Lung (tissue), 12 donors: ENCODE measurements around the gene FGR. TPM values are rescaled to one million over a fixed set of nuclear protein-coding genes. Genes with fewer than 3 reads are reported as not detected.
A peak's percentile ranks its signal among the peaks of the same experiment; 100 is the strongest.

ENCODE experiments used
- ATAC-seq: fragments of 200-7000 bp; cut with Tn5 transposase; one replicate; pipeline ENCODE4 v1.9.1; 2020; ENCODE audit warnings: moderate number of reproducible peaks; ENCODE audit not compliant: insufficient read depth, low FRiP score
- DNase-seq, 3 donors: peaks; one replicate each; pipeline ENCODE4 v3.0.0-alpha.2; 2013 to 2017
- H3K27ac ChIP-seq, 2 donors: one replicate each; pipeline ENCODE4 v1.5.1; 2013; ENCODE audit warnings: mild to moderate bottlenecking in 2 of 2, moderate library complexity in 2 of 2, control low read depth in 1 of 2, inconsistent platforms in 1 of 2, low read depth in 1 of 2, low read length in 1 of 2
- H3K27me3 ChIP-seq, 3 donors: one replicate each; pipeline ENCODE4 v1.5.1; 2013; ENCODE audit warnings: low read length in 2 of 3; ENCODE audit not compliant: control insufficient read depth in 3 of 3, insufficient read depth in 3 of 3
- H3K36me3 ChIP-seq, 4 donors: one replicate each; pipeline ENCODE4 v1.5.1; 2013; ENCODE audit warnings: low read length in 4 of 4, mild to moderate bottlenecking in 1 of 4, moderate library complexity in 1 of 4; ENCODE audit not compliant: control insufficient read depth in 4 of 4, insufficient read depth in 4 of 4
- H3K4me1 ChIP-seq, 5 donors: one replicate each; pipeline ENCODE4 v1.5.1; 2013; ENCODE audit warnings: low read length in 5 of 5, mild to moderate bottlenecking in 2 of 5, moderate library complexity in 1 of 5; ENCODE audit not compliant: control insufficient read depth in 5 of 5, insufficient read depth in 5 of 5
- H3K4me3 ChIP-seq: one replicate; pipeline ENCODE4 v1.5.1; 2013; ENCODE audit warnings: mild to moderate bottlenecking, control low read depth, moderate library complexity
- H3K9ac ChIP-seq, 2 donors: one replicate each; pipeline ENCODE4 v1.5.1; 2013; ENCODE audit warnings: low read length in 2 of 2, control low read depth in 1 of 2; ENCODE audit not compliant: insufficient read depth in 1 of 2
- H3K9me3 ChIP-seq, 4 donors: one replicate each; pipeline ENCODE4 v1.5.1; 2013; ENCODE audit warnings: low read length in 3 of 4, mild to moderate bottlenecking in 1 of 4, moderate library complexity in 1 of 4; ENCODE audit not compliant: control insufficient read depth in 4 of 4, insufficient read depth in 3 of 4
- CTCF ChIP-seq: IDR thresholded peaks from 2 replicates; pipeline ENCODE4 v1.5.1; 2012; ENCODE audit warnings: mild to moderate bottlenecking; ENCODE audit errors: control extremely low read depth, extremely low read depth
- WGBS, 2 donors: extraction: QIAGEN DNeasy Blood & Tissue Kit; methylation state at CpG; one replicate each; pipeline ENCODE4 v1.1.7; 2013; 5-methylcytosine and 5-hydroxymethylcytosine counted together
- polyA plus RNA-seq, 2 donors: library from polyadenylated mRNA; stranded (reverse); fragments of 200-250 nt; gene quantifications; one replicate each; pipeline ENCODE4 v1.2.1, GENCODE V29; 2013
- total RNA-seq, 2 donors: library from RNA; depleted of rRNA in 1 of 2; stranded (reverse); fragments of >200 nt in 1 of 2; gene quantifications; one replicate each; pipeline ENCODE4 v1.2.1, GENCODE V29; 2014 to 2021
- donor health status: control.
- donor health status: control.
- donor health status: Bipolar disorder and iron deficiency.
- donor health status: healthy.
- donor health status: DM: yes; HTN: yes; CAD: no.

The FGR gene
- total and polyA plus RNA-seq, 4 donors = 26.6 to 403 (median 111) TPM

- DNase-seq (peak; percentile 85 to 91 (median 88)), ATAC-seq (peak; percentile 76)
- 6 to 10% methylated on average over 48 to 77 of the region's 78 CpGs for WGBS, 2 donors
- TF ChIP-seq CTCF = no peak
- H3K4me1 ChIP-seq = peaks cover 0 to 19% (median 7%) of the 10 kb centered on the region in 5 donors
- no peaks in the 10 kb centered on the region for H3K9me3 ChIP-seq
- no peaks in the 10 kb centered on the region for H3K36me3 ChIP-seq
- H3K9ac ChIP-seq = peak overlapping the region in 1 of 2 donors; percentile 56
- H3K4me3 ChIP-seq = peak overlapping the region; percentile 24
- H3K27me3 ChIP-seq = no peaks in the 10 kb centered on the region
- peak overlapping the region; percentile 79 to 89 for H3K27ac ChIP-seq
These were observed 24.7 kb upstream of the FGR start for GRCh38 chr1:27659497-27660299.

GRCh38 chr1:27658951-27659496 is 24.0 kb upstream of the FGR start:
- H3K27me3 ChIP-seq = no peaks in the 10 kb centered on the region
- H3K9ac ChIP-seq = no peak overlapping the region
- ATAC-seq = no peak
- H3K27ac ChIP-seq = peak overlapping the region; percentile 79 to 89
- H3K36me3 ChIP-seq = no peaks in the 10 kb centered on the region
- DNase-seq = no peak
- H3K4me3 ChIP-seq = no peak overlapping the region
- H3K9me3 ChIP-seq = no peaks in the 10 kb centered on the region
- TF ChIP-seq CTCF = no peak
- 41 to 55% methylated on average over 7 of the region's 7 CpGs for WGBS, 2 donors
- peaks cover 0 to 19% (median 7%) of the 10 kb centered on the region in 5 donors for H3K4me1 ChIP-seq

DNA sequence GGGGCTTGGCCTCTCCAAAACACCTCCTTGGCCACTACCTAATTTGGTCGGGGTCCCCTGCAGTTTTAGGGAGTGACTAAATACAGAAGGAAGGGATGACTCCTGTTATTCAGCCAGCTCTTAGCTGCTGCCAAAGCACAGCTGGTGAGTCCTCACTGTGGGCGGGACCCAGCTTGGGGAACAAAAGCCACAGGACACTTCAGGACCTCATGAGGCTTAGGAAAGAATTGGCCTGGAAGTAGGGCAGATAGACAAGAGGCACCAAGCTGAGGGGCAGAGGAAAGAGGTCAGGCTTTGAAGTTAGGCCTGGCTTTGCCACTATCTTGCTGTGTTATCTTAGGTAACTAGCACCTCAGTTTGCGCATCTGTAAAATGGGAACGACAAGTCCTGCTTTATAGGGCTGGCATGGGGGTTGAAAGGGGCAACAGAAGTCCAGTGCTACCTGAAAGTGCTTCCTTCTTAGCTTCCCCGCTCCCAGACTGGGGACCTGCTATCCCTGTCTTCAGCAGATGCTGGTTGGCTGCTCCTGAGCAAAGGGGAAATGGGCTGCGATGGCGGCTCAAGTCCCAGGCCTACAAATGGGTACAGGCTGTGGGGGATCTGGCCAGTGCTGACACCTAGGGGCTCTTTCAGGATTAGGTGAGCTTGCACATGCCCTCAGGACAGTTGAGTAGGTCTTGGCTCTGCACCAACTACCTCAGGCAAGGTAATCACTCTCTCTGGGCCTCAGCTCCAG is 21.3 kb upstream of the FGR start:
- no peak for ATAC-seq

More for the DNA sequence above, 21.3 kb upstream of the FGR start:
- no peaks in the 10 kb centered on the region for H3K36me3 ChIP-seq
- DNase-seq = peak in 2 of 3 donors; percentile 49 to 64
- no peak for TF ChIP-seq CTCF
- no peak overlapping the region for H3K4me3 ChIP-seq
- 79 to 81% methylated on average over 7 of the region's 7 CpGs for WGBS, 2 donors
- no peak overlapping the region for H3K9ac ChIP-seq
- H3K27ac ChIP-seq = peak overlapping the region; percentile 48 to 76
- no peaks in the 10 kb centered on the region for H3K27me3 ChIP-seq
- H3K9me3 ChIP-seq = no peaks in the 10 kb centered on the region
- H3K4me1 ChIP-seq = peaks cover 0 to 15% (median 0%) of the 10 kb centered on the region in 5 donors
